GM12878 (cell line): ENCODE measurements around the gene FOXR1. TPM values are rescaled to one million over a fixed set of nuclear protein-coding genes. Genes with fewer than 3 reads are reported as not detected.

Experiments
- ATAC-seq: fragments of 200-7000 bp; cut with Tn5 transposase; 3 replicates; pipeline ENCODE4 v1.9.1; 2020; ENCODE audit warnings: mild to moderate bottlenecking, moderate library complexity
- BruUV-seq: library from RNA; stranded (reverse); fragments of 400-500 nt; replicated peaks from 2 replicates; lab custom pipeline; 2021; lab: Mats Ljungman, UMichigan
- CTCF ChIA-PET: fragments of 300-600 bp; sonication (Branson Sonifier 250); formaldehyde crosslinking; extraction: SDS; loops from one replicate; lab custom pipeline; 2021; ENCODE audit warnings: inconsistent platforms; lab: Yijun Ruan, JAX
- POLR2A ChIA-PET: fragments of 350-600 bp; formaldehyde crosslinking; extraction: SDS; loops from one replicate; lab custom pipeline; 2021; ENCODE audit warnings: inconsistent platforms; lab: Charles Lee
- RAD21 ChIA-PET: fragments of 300-600 bp; sonication (Branson Sonifier 250); formaldehyde crosslinking; loops from one replicate; lab custom pipeline; 2023; ENCODE audit warnings: antibody characterized with exemption; ENCODE audit not compliant: unreplicated experiment; lab: Charles Lee
- SMC1A ChIA-PET: fragments of 300-600 bp; sonication (Branson Sonifier 250); formaldehyde crosslinking; loops from one replicate; lab custom pipeline; 2023; ENCODE audit not compliant: unreplicated experiment, uncharacterized antibody; lab: Charles Lee
- DNase-seq: peaks from one replicate; pipeline ENCODE4 v3.0.0-alpha.2; 2011; ENCODE audit warnings: low read depth, low spot score
- FAIRE-seq: peaks from 3 replicates; lab custom pipeline; 2011; peaks lifted over from hg19 to GRCh38; lab: Jason Lieb, UNC
- H2AFZ ChIP-seq: 2 replicates; pipeline ENCODE4 v1.6.0; 2011; ENCODE audit warnings: low read depth, low read length, control low read depth; ENCODE audit not compliant: control insufficient read depth
- H3K27ac ChIP-seq: 2 replicates; pipeline ENCODE4 v1.5.1; 2011; ENCODE audit warnings: control low read depth; ENCODE audit not compliant: control insufficient read depth, insufficient read depth
- H3K27me3 ChIP-seq, 2 experiments: replicated peaks in 1 of 2; 2 replicates each; pipeline versions ENCODE4 v1.6.0 to v1.6.1; 2011; ENCODE audit warnings: low read length in 1 of 2; ENCODE audit not compliant: control insufficient read depth in 2 of 2, insufficient read depth in 2 of 2
- H3K36me3 ChIP-seq, 2 experiments: 2 replicates each; pipeline ENCODE4 v1.5.1; 2011; ENCODE audit warnings: low read length in 1 of 2; ENCODE audit not compliant: control insufficient read depth in 2 of 2, insufficient read depth in 2 of 2
- H3K4me1 ChIP-seq: 2 replicates; pipeline ENCODE4 v1.6.1; 2011; ENCODE audit warnings: mild to moderate bottlenecking, low read length, moderate library complexity, mixed read lengths; ENCODE audit not compliant: control insufficient read depth, insufficient read depth
- H3K4me2 ChIP-seq: 2 replicates; pipeline ENCODE4 v1.6.0; 2011; ENCODE audit warnings: control low read depth; ENCODE audit not compliant: control insufficient read depth, insufficient read depth
- H3K4me3 ChIP-seq: fragments of 200-600 bp; sonication (generic); 2 replicates; pipeline ENCODE4 v1.5.1; 2016
- H3K79me2 ChIP-seq: 2 replicates; pipeline ENCODE4 v1.6.0; 2011; ENCODE audit warnings: low read length; ENCODE audit not compliant: control insufficient read depth, insufficient read depth
- H3K9ac ChIP-seq: 2 replicates; pipeline ENCODE4 v1.8.0; 2011; ENCODE audit warnings: low read length, control low read depth, mixed read lengths; ENCODE audit not compliant: control insufficient read depth, insufficient read depth
- H3K9me3 ChIP-seq: replicated peaks from 3 replicates; pipeline ENCODE4 v1.5.1; 2011; ENCODE audit warnings: mild to moderate bottlenecking, low read length; ENCODE audit not compliant: control insufficient read depth, insufficient read depth
- H4K20me1 ChIP-seq: 2 replicates; pipeline ENCODE4 v1.6.0; 2011; ENCODE audit not compliant: control insufficient read depth, insufficient read depth
- FOXM1 ChIP-seq: IDR thresholded peaks from 2 replicates; pipeline ENCODE4 v1.6.1; 2012; ENCODE audit warnings: low read depth, mild to moderate bottlenecking, inconsistent platforms, low read length, moderate library complexity
- KDM1A ChIP-seq: fragments of 200-600 bp; sonication (generic); IDR thresholded peaks from 2 replicates; pipeline ENCODE4 v1.6.1; 2016; ENCODE audit warnings: borderline replicate concordance
- POLR2A ChIP-seq: IDR thresholded peaks from 2 replicates; pipeline ENCODE4 v1.6.1; 2011; ENCODE audit warnings: low read depth, mild to moderate bottlenecking, low read length
- POLR2AphosphoS5 ChIP-seq: IDR thresholded peaks from 2 replicates; pipeline ENCODE4 v1.6.1; 2011; ENCODE audit warnings: mild to moderate bottlenecking, low read length, inconsistent platforms
- TAF1 ChIP-seq: IDR thresholded peaks from 2 replicates; pipeline ENCODE4 v1.6.1; 2011; ENCODE audit warnings: mild to moderate bottlenecking, low read depth, low read length, borderline replicate concordance
- TARDBP ChIP-seq: IDR thresholded peaks from 2 replicates; pipeline ENCODE4 v1.6.1; 2016; ENCODE audit warnings: borderline replicate concordance
- YY1 ChIP-seq: IDR thresholded peaks from 2 replicates; pipeline ENCODE4 v1.6.1; 2011; ENCODE audit warnings: low read depth, mild to moderate bottlenecking, low read length
- ZBTB33 ChIP-seq: fragments of 450-650 bp; IDR thresholded peaks from 2 replicates; pipeline ENCODE4 v1.6.1; 2017; ENCODE audit warnings: mild to moderate bottlenecking
- WGBS: methylation state at CpG from one replicate; pipeline ENCODE4 v1.1.6; 2016; ENCODE audit warnings: low lambda C conversion rate; ENCODE audit not compliant: insufficient replicate concordance, insufficient coverage; ENCODE audit errors: missing lambda C conversion rate; 5-methylcytosine and 5-hydroxymethylcytosine counted together
- in situ Hi-C: fragments of 300-500 bp; cut with MboI; formaldehyde crosslinking; loops from 9 replicates; pipeline ENCODE4 v1.14.3; 2018; ENCODE audit warnings: mixed read lengths
- intact Hi-C: fragments of 100-400 bp; cut with micrococcal nuclease; formaldehyde crosslinking; loops from one replicate; pipeline ENCODE4 v1.14.2; 2022; ENCODE audit not compliant: unreplicated experiment
- polyA plus RNA-seq, 11 experiments: library from polyadenylated mRNA; depleted of rRNA in 4 of 11; unstranded in 6 of 11; stranded (reverse) in 5 of 11; fragments of >200 nt; fragmentation: Nextera tagmentation in 4 of 11; fragmentation: Illumina TruSeq in 1 of 11; extraction: Ambion mirVana in 4 of 11; extraction: Trizol in 1 of 11; gene quantifications; 1 replicate in 1 of 11; 2 replicates in 10 of 11; pipeline versions ENCODE4 v1.2.1 to v1.2.3, GENCODE V29; 2011 to 2016; ENCODE audit warnings: inconsistent platforms in 2 of 11, missing spikeins in 2 of 11, low read depth in 1 of 11
- total RNA-seq, 4 experiments: library from RNA; depleted of rRNA in 3 of 4; stranded (reverse); fragments of >200 nt in 3 of 4; fragmentation: Illumina TruSeq in 1 of 4; extraction: Trizol in 1 of 4; gene quantifications; 2 replicates each; pipeline versions ENCODE4 v1.2.1 to v1.2.3, GENCODE V29; 2013 to 2021

Gene FOXR1
- total and polyA plus RNA-seq, 10 of the 15 experiments (the other 5 are each of a cell fraction or from before 2014, with no cell fraction given), result not detected

- FAIRE-seq (no peak), ATAC-seq (no peak), DNase-seq (no peak)
- RAD21 ChIA-PET, result interaction anchor here (0.8 to 1.4 kb wide), 4 partner anchors 10 to 323 kb away, joined by 3 read pairs; partner anchors contain the start of gene SLC37A4
- SMC1A ChIA-PET, result interaction anchor here (1.1 to 6.4 kb wide), 3 partner anchors 12 to 17 kb away, joined by 4 to 40 read pairs (median 26); partner anchors contain the start of genes CENATAC and SLC37A4
- BruUV-seq, result no TSS peak
- peaks cover 45% of the 10 kb centered on the region for H3K79me2 ChIP-seq
- CTCF ChIA-PET, result interaction anchor here (0.7 to 2.5 kb wide), 7 partner anchors 12 to 309 kb away, joined by 3 to 8 read pairs (median 3); no protein-coding TSS in a partner anchor
- H3K4me2 ChIP-seq, result no peak overlapping the region
- WGBS, result 86% methylated on average over 8 of the region's 8 CpGs
- no peaks in the 10 kb centered on the region for H3K27me3 ChIP-seq
- no peak overlapping the region for H2AFZ ChIP-seq
- no peaks in the 10 kb centered on the region; the same call in 1 of the 2 replicates for H3K4me1 ChIP-seq
- H3K9ac ChIP-seq, result no peak overlapping the region
- H3K27ac ChIP-seq, result no peak overlapping the region
- H4K20me1 ChIP-seq, result no peaks in the 10 kb centered on the region
- TF ChIP-seq YY1, result peak; percentile 48; the same call in 1 of the 2 replicates
- TF ChIP-seq TARDBP, result no peak
- TF ChIP-seq POLR2A, result peak; percentile 29
- no peak for TF ChIP-seq FOXM1
- TF ChIP-seq KDM1A, result no peak
- TF ChIP-seq ZBTB33, result peak; percentile 59; the same call in 1 of the 2 replicates
- TF ChIP-seq TAF1, result no peak
- TF ChIP-seq POLR2AphosphoS5, result 0 out of 2 replicates have a peak, but pooled peaks have one; percentile 56
- in situ Hi-C loops, result no loop called here
- peaks cover 17 to 24% of the 10 kb centered on the region in 2 experiments for H3K36me3 ChIP-seq
- intact Hi-C loops, result loop anchor here (5.0 kb wide), 1 partner anchor 87 kb away; the partner anchor contains the start of gene DPAGT1
- H3K9me3 ChIP-seq, result no peaks in the 10 kb centered on the region; the same call in 2 of the 3 replicates
- H3K4me3 ChIP-seq, result no peak overlapping the region
- POLR2A ChIA-PET, result interaction anchor here (1.0 to 1.8 kb wide), 6 partner anchors 13 to 40 kb away, joined by 3 to 9 read pairs (median 3); no protein-coding TSS in a partner anchor
These were observed 43.6 kb downstream of the FOXR1 start for GRCh38 chr11:119015054-119015611.
